ENCODE data around the gene TUBA4A.

TUBA4A gene

GRCh38 chr2:219282943-219283581 is 29.3 kb upstream of the TUBA4A start:
- H3K9me3 Mint-ChIP-seq: no peaks in the 10 kb centered on the region
- peaks cover 32% of the 10 kb centered on the region for H3K4me1 Mint-ChIP-seq
- H3K4me3 Mint-ChIP-seq: no peak overlapping the region
- CTCF ChIA-PET: interaction anchor here (14.8 kb wide), 1 partner anchor 12 kb away, joined by 267 read pairs; no protein-coding TSS in a partner anchor
- peak overlapping the region; percentile 38 for H3K27ac Mint-ChIP-seq
- DNase-seq: no peak
- no peaks in the 10 kb centered on the region for H3K27me3 Mint-ChIP-seq
- H3K36me3 Mint-ChIP-seq: peaks cover 31% of the 10 kb centered on the region

GRCh38 chr2:219282375-219282774 is 28.7 kb upstream of the TUBA4A start:
- H3K4me1 Mint-ChIP-seq: peaks cover 39% of the 10 kb centered on the region
- CTCF ChIA-PET: interaction anchor here (14.8 kb wide), 1 partner anchor 13 kb away, joined by 267 read pairs; no protein-coding TSS in a partner anchor
- no peak overlapping the region for H3K4me3 Mint-ChIP-seq
- H3K27ac Mint-ChIP-seq: no peak overlapping the region
- no peaks in the 10 kb centered on the region for H3K9me3 Mint-ChIP-seq
- H3K36me3 Mint-ChIP-seq: peaks cover 31% of the 10 kb centered on the region
- DNase-seq: no peak
- peaks cover 5% of the 10 kb centered on the region for H3K27me3 Mint-ChIP-seq

- Mint-ChIP-seq H3K4me3 (no peak overlapping the region), H3K36me3 (peaks cover 31% of the 10 kb centered on the region), H3K27me3 (peaks cover 5% of the 10 kb centered on the region), H3K4me1 (peaks cover 42% of the 10 kb centered on the region), H3K27ac (no peak overlapping the region), H3K9me3 (no peaks in the 10 kb centered on the region)
- CTCF ChIA-PET: interaction anchor here (1.0 to 14.8 kb wide), 2 partner anchors 14 to 20 kb away, joined by 4 to 267 read pairs; no protein-coding TSS in a partner anchor
- DNase-seq: peak; percentile 16
These were observed 27.9 kb upstream of the TUBA4A start for GRCh38 chr2:219281588-219281987.

GRCh38 chr2:219280651-219281050 is 26.9 kb upstream of the TUBA4A start:
- Mint-ChIP-seq H3K36me3 (peaks cover 31% of the 10 kb centered on the region), H3K9me3 (no peaks in the 10 kb centered on the region), H3K4me1 (peaks cover 42% of the 10 kb centered on the region), H3K4me3 (peak overlapping the region; percentile 92), H3K27me3 (peaks cover 5% of the 10 kb centered on the region), H3K27ac (peak overlapping the region; percentile 98)
- no peak for DNase-seq
- CTCF ChIA-PET: interaction anchor here (1.0 to 14.8 kb wide), 4 partner anchors 15 to 32 kb away, joined by 4 to 267 read pairs (median 32); partner anchors contain the start of gene TUBA4A

- Mint-ChIP-seq H3K4me1 (peaks cover 42% of the 10 kb centered on the region), H3K27me3 (peaks cover 5% of the 10 kb centered on the region), H3K4me3 (peak overlapping the region; percentile 92), H3K27ac (peak overlapping the region; percentile 98), H3K36me3 (peaks cover 30% of the 10 kb centered on the region), H3K9me3 (no peaks in the 10 kb centered on the region)
- DNase-seq: no peak
- CTCF ChIA-PET: interaction anchor here (1.0 to 14.8 kb wide), 5 partner anchors 15 to 85 kb away, joined by 3 to 267 read pairs (median 31); partner anchors contain the start of genes ANKZF1, ATG9A and TUBA4A
These were observed 26.3 kb upstream of the TUBA4A start for GRCh38 chr2:219279916-219280516.

- Mint-ChIP-seq H3K9me3 (no peaks in the 10 kb centered on the region), H3K4me3 (peak within 1 kb of the TSS; percentile 92), H3K4me1 (peaks cover 42% of the 10 kb centered on the region), H3K27ac (peak within 1 kb of the TSS; percentile 98), H3K27me3 (peaks cover 10% of the 10 kb centered on the region), H3K36me3 (peaks cover 30% of the 10 kb centered on the region)
- peak; percentile 99 for DNase-seq
- CTCF ChIA-PET: interaction anchor here (0.6 to 14.8 kb wide), 9 partner anchors 16 to 109 kb away, joined by 3 to 267 read pairs (median 5); partner anchors contain the start of genes ANKZF1, ATG9A and TUBA4A
These were observed 25.6 kb upstream of the TUBA4A start, which contains the start of gene DNAJB2 for GRCh38 chr2:219279151-219279915. DNAJB2 (plus strand) TSS chr2:219279366; CDS start chr2:219279834, 468 bp downstream.

- no peak for DNase-seq
- no peaks in the 10 kb centered on the region for H3K9me3 Mint-ChIP-seq
- H3K4me1 Mint-ChIP-seq: peaks cover 42% of the 10 kb centered on the region
- peak overlapping the region; percentile 98 for H3K27ac Mint-ChIP-seq
- peak overlapping the region; percentile 92 for H3K4me3 Mint-ChIP-seq
- peaks cover 16% of the 10 kb centered on the region for H3K27me3 Mint-ChIP-seq
- CTCF ChIA-PET: interaction anchor here (0.6 to 14.8 kb wide), 13 partner anchors 13 to 120 kb away, joined by 3 to 267 read pairs (median 5); partner anchors contain the start of genes ANKZF1, ATG9A and TUBA4A
- peaks cover 25% of the 10 kb centered on the region for H3K36me3 Mint-ChIP-seq
These were observed 25.0 kb upstream of the TUBA4A start for GRCh38 chr2:219278655-219279150.

GRCh38 chr2:219277703-219278654 is 24.3 kb upstream of the TUBA4A start:
- peaks cover 19% of the 10 kb centered on the region for H3K36me3 Mint-ChIP-seq
- H3K27ac Mint-ChIP-seq: peak overlapping the region; percentile 98
- H3K9me3 Mint-ChIP-seq: no peaks in the 10 kb centered on the region
- peak overlapping the region; percentile 92 for H3K4me3 Mint-ChIP-seq
- peak; percentile 81 for DNase-seq
- H3K4me1 Mint-ChIP-seq: peaks cover 41% of the 10 kb centered on the region
- CTCF ChIA-PET: interaction anchor here (0.6 to 14.8 kb wide), 20 partner anchors 8 to 120 kb away, joined by 3 to 267 read pairs (median 4); partner anchors contain the start of genes ANKZF1, ATG9A, GLB1L and STK16
- H3K27me3 Mint-ChIP-seq: peaks cover 18% of the 10 kb centered on the region

GRCh38 chr2:219274361-219274921 is 20.7 kb upstream of the TUBA4A start:
- Mint-ChIP-seq H3K27me3 (peaks cover 51% of the 10 kb centered on the region), H3K4me1 (peaks cover 21% of the 10 kb centered on the region), H3K4me3 (no peak overlapping the region), H3K27ac (no peak overlapping the region), H3K36me3 (no peaks in the 10 kb centered on the region), H3K9me3 (no peaks in the 10 kb centered on the region)
- DNase-seq: no peak
- CTCF ChIA-PET: interaction anchor here (14.8 kb wide), 1 partner anchor 21 kb away, joined by 267 read pairs; no protein-coding TSS in a partner anchor

GRCh38 chr2:219273937-219274336 is 20.2 kb upstream of the TUBA4A start:
- H3K27me3 Mint-ChIP-seq: peaks cover 54% of the 10 kb centered on the region
- no peak for DNase-seq
- no peak overlapping the region for H3K27ac Mint-ChIP-seq
- H3K36me3 Mint-ChIP-seq: no peaks in the 10 kb centered on the region
- no peaks in the 10 kb centered on the region for H3K9me3 Mint-ChIP-seq
- no peak overlapping the region for H3K4me3 Mint-ChIP-seq
- CTCF ChIA-PET: interaction anchor here (14.8 kb wide), 1 partner anchor 21 kb away, joined by 267 read pairs; no protein-coding TSS in a partner anchor
- peaks cover 19% of the 10 kb centered on the region for H3K4me1 Mint-ChIP-seq

- Mint-ChIP-seq H3K27ac (no peak overlapping the region), H3K4me3 (no peak overlapping the region), H3K27me3 (peaks cover 54% of the 10 kb centered on the region), H3K36me3 (no peaks in the 10 kb centered on the region), H3K9me3 (no peaks in the 10 kb centered on the region), H3K4me1 (peaks cover 10% of the 10 kb centered on the region)
- DNase-seq: no peak
- CTCF ChIA-PET: interaction anchor here (0.7 to 14.8 kb wide), 3 partner anchors 22 to 1461 kb away, joined by 3 to 267 read pairs (median 5); no protein-coding TSS in a partner anchor
These were observed 19.3 kb upstream of the TUBA4A start for GRCh38 chr2:219272995-219273394.

GRCh38 chr2:219272356-219272755 is 18.6 kb upstream of the TUBA4A start:
- Mint-ChIP-seq H3K27ac (no peak overlapping the region), H3K9me3 (no peaks in the 10 kb centered on the region), H3K4me3 (no peak overlapping the region), H3K4me1 (peaks cover 3% of the 10 kb centered on the region), H3K36me3 (no peaks in the 10 kb centered on the region), H3K27me3 (peaks cover 54% of the 10 kb centered on the region)
- CTCF ChIA-PET: interaction anchor here (1.1 kb wide), 1 partner anchor 22 kb away, joined by 5 read pairs; no protein-coding TSS in a partner anchor
- DNase-seq: no peak
